GM23248 (cell line): ENCODE measurements around the gene VCL.

ENCODE experiments used
- EZH2 ChIP-seq: fragments of 200-600 bp; sonication (generic); IDR thresholded peaks from 2 replicates; pipeline ENCODE4 v1.6.1; 2018; ENCODE audit warnings: antibody characterized with exemption, mild to moderate bottlenecking; ENCODE audit not compliant: insufficient read depth, poor library complexity, severe bottlenecking
- EZH2phosphoT487 ChIP-seq: fragments of 200-600 bp; sonication (generic); IDR thresholded peaks from 2 replicates; pipeline ENCODE4 v1.6.1; 2018; ENCODE audit warnings: antibody characterized with exemption, moderate library complexity, mild to moderate bottlenecking, low read depth; ENCODE audit not compliant: insufficient read depth

- TF ChIP-seq EZH2phosphoT487 (no peak), EZH2 (no peak)
These were observed 6.6 kb upstream of the VCL start for GRCh38 chr10:73991203-73991883.
